H7 (cell line): ENCODE results near the gene TCF25. TPM values are rescaled to one million over a fixed set of nuclear protein-coding genes. Genes with fewer than 3 reads are reported as not detected.
A peak's percentile ranks its signal among the peaks of the same experiment; 100 is the strongest.
"Not testable (repeated sequence)": the region's sequence is repeated elsewhere in the genome, so short reads cannot be mapped to it uniquely, and the experiment has no call there.

Experiments used
- DNase-seq: peaks from one replicate; pipeline ENCODE4 v3.0.0; 2012
- H3K27me3 ChIP-seq: 2 replicates; pipeline ENCODE4 v1.6.0; 2011; ENCODE audit warnings: mild to moderate bottlenecking, low read length; ENCODE audit not compliant: control insufficient read depth, insufficient read depth
- H3K36me3 ChIP-seq: replicated peaks from 2 replicates; pipeline ENCODE4 v1.5.1; 2011; ENCODE audit warnings: low read length; ENCODE audit not compliant: control insufficient read depth, insufficient read depth
- H3K4me3 ChIP-seq: 2 replicates; pipeline ENCODE4 v1.5.1; 2011; ENCODE audit warnings: low read depth, mild to moderate bottlenecking, control low read depth, low read length, moderate library complexity; ENCODE audit not compliant: insufficient read depth
- total RNA-seq: library from RNA; depleted of rRNA; stranded (reverse); fragments of >200 nt; shearing (Covaris generic); gene quantifications from 2 replicates; pipeline ENCODE4 v1.2.3, GENCODE V29; 2014; rRNA removed

Gene TCF25
- total RNA-seq = 70.5 and 71.8 TPM in 2 replicates

- peak within 1 kb of the TSS; percentile 87 for H3K4me3 ChIP-seq
- H3K36me3 ChIP-seq = peaks cover 3% of the 10 kb centered on the region
- peak; percentile 100 for DNase-seq
- no peaks in the 10 kb centered on the region for H3K27me3 ChIP-seq
Measured at GRCh38 chr16:89873109-89873971, at the start of gene TCF25. TCF25 (plus strand) TSS chr16:89873592; CDS start chr16:89873668, 76 bp downstream.

- not testable (repeated sequence) for H3K4me3 ChIP-seq, H3K36me3 ChIP-seq, DNase-seq, H3K27me3 ChIP-seq
Measured at GRCh38 chr16:89823824-89824148, 49.6 kb upstream of the TCF25 start.

GRCh38 chr16:89826531-89827382 lies 46.6 kb upstream of the TCF25 start:
- H3K27me3 ChIP-seq = 0 out of 2 replicates have a peak, but pooled peaks cover 1% of the 10 kb centered on the region
- no peak overlapping the region for H3K4me3 ChIP-seq
- no peak for DNase-seq
- H3K36me3 ChIP-seq = no peaks in the 10 kb centered on the region

- peak; percentile 78 for DNase-seq
- H3K27me3 ChIP-seq = 0 out of 2 replicates have a peak, but pooled peaks cover 1% of the 10 kb centered on the region
- H3K4me3 ChIP-seq = peak overlapping the region; percentile 70
- no peaks in the 10 kb centered on the region for H3K36me3 ChIP-seq
Measured at GRCh38 chr16:89827383-89828198, 45.8 kb upstream of the TCF25 start.

GRCh38 chr16:89828199-89828869 lies 45.1 kb upstream of the TCF25 start, which contains the start of gene SPIRE2:
SPIRE2 (plus strand) TSS chr16:89828475; CDS start chr16:89828551, 76 bp downstream.
- Histone ChIP-seq H3K4me3 (peak within 1 kb of the TSS; percentile 70), H3K27me3 (0 out of 2 replicates have a peak, but pooled peaks cover 1% of the 10 kb centered on the region), H3K36me3 (no peaks in the 10 kb centered on the region)
- DNase-seq = peak; percentile 96

- H3K36me3 ChIP-seq = no peaks in the 10 kb centered on the region
- peak overlapping the region; percentile 47 for H3K4me3 ChIP-seq
- peak; percentile 42 for DNase-seq
- 0 out of 2 replicates have a peak, but pooled peaks cover 1% of the 10 kb centered on the region for H3K27me3 ChIP-seq
Measured at GRCh38 chr16:89828870-89829629, 44.3 kb upstream of the TCF25 start.

- no peaks in the 10 kb centered on the region for H3K36me3 ChIP-seq
- H3K27me3 ChIP-seq = 0 out of 2 replicates have a peak, but pooled peaks cover 1% of the 10 kb centered on the region
- no peak for DNase-seq
- H3K4me3 ChIP-seq = no peak overlapping the region
Measured at GRCh38 chr16:89829630-89830437, 43.6 kb upstream of the TCF25 start.

GRCh38 chr16:89831810-89832328 lies 41.5 kb upstream of the TCF25 start:
- peak; percentile 36 for DNase-seq
- Histone ChIP-seq H3K4me3 (no peak overlapping the region), H3K27me3 (0 out of 2 replicates have a peak, but pooled peaks cover 1% of the 10 kb centered on the region), H3K36me3 (no peaks in the 10 kb centered on the region)

GRCh38 chr16:89833664-89834363 lies 39.6 kb upstream of the TCF25 start:
- not testable (repeated sequence) for H3K4me3 ChIP-seq, H3K36me3 ChIP-seq, H3K27me3 ChIP-seq
- peak; percentile 22 for DNase-seq

- not testable (repeated sequence) for H3K27me3 ChIP-seq, H3K4me3 ChIP-seq, H3K36me3 ChIP-seq, DNase-seq
Measured at GRCh38 chr16:89834813-89835363, 38.5 kb upstream of the TCF25 start.

GRCh38 chr16:89836484-89836883 lies 36.9 kb upstream of the TCF25 start:
- not testable (repeated sequence) for H3K36me3 ChIP-seq, DNase-seq

More at GRCh38 chr16:89836484-89836883, 36.9 kb upstream of the TCF25 start:
- H3K4me3 ChIP-seq, H3K27me3 ChIP-seq: not testable (repeated sequence)
